AG08395 (cell line): ENCODE measurements around the gene DIO3.
"Not testable (repeated sequence)": the region's sequence is repeated elsewhere in the genome, so short reads cannot be mapped to it uniquely, and the experiment has no call there.

Source experiments
- DNase-seq: peaks from one replicate; pipeline ENCODE4 v3.0.0; 2012; ENCODE audit warnings: mixed read lengths, low spot score

Gene DIO3

DNA sequence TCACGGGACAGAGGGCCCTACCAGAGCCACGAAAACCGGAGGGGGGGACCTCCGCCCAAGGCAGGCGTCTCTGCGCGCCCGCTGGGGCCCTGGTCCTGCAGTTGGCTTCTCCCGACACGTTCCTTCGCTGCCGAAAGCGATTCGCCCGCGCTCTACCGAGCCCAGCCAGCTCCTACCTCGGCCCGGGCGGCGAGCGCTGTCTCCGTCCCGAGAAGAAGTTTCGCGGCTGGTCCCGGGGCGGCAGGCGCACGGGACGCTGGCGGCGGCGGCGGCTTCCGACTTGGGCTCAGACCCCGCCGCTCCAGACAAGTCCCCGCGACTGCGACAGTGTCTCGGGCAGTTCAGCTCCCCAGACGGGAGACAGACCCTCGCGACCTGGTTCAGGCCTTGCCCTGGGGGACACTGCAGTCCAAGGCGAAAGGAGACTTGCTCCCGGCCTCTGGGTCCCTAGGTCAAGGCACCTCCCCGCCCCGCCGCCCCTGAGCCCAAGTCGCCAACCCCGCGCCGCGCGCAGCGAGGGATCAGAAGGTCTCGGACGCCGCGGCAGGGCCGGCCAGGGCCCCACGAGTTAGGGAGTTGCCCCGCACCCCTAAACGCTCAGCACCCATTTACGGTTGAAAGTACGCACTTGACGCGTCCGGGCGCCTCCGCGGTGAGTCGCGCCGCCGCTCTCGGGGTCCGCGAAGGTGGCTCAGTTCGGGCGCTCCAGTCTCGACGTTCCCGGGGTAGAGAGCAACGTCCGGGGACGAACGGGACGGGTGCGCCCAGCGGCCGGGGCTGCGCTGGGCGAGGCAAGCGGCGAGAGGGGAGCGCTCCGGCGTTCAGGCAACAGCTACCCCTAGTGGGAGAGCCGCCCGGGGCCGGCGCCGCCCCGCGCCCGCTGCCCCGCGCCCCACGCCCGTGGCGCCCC is 1.4 kb upstream of the DIO3 start:
- DNase-seq = no peak

DNA sequence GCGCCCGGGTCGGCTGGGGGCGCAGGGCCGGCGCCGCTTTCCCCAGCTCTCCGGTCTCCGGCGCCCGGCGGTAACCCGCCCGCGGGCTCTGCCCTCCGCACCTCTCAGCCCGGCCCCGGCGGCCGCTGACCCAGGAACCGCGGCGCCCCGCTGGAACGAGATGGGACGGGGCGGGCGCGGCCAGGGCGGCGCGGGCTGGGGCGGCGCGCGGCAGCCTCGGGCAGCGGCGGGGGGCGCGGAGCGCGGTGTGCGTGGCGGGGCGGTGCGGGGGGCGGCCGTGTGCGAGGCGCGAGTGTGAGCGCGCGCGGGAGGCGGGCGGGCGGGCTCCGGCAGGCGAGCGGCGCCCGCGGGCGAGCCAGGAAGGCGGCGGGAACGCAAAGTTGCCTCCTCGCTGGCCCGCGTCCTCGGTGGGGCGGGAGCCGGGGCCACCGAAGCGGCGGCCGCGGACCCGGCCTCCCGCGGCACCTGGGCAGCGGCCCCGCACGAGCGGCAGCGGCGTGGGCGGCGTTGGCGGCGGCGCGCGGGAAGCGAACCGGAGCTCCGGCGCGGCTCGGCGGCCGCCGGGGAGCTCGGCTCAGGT is 671 bp upstream of the DIO3 start:
- DNase-seq = no peak

DNA sequence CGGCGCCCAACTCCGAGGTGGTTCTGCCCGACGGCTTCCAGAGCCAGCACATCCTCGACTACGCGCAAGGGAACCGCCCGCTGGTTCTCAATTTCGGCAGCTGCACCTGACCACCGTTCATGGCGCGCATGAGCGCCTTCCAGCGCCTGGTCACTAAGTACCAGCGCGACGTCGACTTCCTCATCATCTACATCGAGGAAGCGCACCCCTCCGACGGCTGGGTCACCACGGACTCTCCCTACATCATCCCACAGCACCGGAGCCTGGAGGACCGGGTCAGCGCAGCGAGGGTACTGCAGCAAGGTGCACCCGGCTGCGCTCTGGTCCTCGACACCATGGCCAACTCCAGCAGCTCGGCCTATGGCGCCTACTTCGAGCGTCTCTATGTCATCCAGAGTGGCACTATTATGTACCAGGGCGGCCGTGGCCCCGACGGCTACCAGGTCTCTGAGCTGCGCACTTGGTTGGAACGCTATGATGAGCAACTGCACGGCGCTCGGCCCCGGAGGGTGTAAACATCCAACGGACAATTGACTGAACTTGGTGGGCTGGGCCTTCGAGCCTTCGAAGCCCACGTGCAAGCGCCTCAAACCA is 699 bp downstream of the DIO3 start:
- no peak for DNase-seq

DNA sequence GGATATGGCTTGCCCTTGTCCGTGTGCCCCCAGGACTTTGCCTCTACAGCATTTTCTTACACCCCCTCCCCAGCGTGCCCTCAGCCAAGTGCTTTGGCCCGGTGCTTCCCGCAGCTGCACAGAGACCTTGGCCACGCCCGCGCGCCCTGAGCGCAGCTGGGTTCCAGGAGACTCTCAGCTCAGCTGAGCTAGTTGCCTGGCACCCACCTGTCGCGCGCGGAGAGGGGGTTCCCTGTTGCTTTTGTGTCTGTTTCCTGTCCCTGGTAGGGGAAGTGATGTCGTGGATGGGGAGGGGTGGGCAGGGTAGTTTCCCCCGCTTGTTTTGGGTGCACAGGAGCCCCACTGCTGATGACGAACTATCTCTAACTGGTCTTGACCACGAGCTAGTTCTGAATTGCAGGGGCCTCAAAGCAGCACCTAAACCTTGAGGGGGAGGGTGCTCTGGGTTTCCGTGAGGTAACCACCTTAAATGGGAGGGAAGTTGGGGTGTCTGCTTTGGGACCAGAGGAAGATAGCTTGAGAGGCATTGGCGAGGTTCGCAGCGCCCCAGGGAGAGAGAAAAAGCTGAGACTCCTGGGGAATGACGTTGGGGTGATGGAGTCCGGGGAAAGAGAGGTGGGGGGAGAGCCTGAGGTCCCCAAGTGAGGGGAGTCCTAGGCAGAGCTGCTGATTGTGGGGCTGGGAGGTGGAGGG is 1.5 kb downstream of the DIO3 start:
- DNase-seq = no peak

DNA sequence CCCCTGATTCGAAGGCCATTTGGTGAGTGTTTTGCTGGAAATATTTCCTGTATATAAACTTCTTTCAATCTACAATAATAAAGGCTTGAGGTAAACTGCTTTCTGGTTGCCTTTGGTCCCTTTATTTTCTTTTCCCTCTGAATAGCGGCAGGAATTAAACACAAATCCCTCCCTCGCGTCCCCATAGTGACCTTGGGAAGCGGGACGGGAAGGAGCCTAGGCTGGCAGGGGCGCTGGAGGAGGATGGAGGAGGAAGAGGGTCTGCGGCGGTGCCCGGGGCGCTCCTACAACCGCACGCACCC is 2.0 kb downstream of the DIO3 start:
- DNase-seq = no peak

DNA sequence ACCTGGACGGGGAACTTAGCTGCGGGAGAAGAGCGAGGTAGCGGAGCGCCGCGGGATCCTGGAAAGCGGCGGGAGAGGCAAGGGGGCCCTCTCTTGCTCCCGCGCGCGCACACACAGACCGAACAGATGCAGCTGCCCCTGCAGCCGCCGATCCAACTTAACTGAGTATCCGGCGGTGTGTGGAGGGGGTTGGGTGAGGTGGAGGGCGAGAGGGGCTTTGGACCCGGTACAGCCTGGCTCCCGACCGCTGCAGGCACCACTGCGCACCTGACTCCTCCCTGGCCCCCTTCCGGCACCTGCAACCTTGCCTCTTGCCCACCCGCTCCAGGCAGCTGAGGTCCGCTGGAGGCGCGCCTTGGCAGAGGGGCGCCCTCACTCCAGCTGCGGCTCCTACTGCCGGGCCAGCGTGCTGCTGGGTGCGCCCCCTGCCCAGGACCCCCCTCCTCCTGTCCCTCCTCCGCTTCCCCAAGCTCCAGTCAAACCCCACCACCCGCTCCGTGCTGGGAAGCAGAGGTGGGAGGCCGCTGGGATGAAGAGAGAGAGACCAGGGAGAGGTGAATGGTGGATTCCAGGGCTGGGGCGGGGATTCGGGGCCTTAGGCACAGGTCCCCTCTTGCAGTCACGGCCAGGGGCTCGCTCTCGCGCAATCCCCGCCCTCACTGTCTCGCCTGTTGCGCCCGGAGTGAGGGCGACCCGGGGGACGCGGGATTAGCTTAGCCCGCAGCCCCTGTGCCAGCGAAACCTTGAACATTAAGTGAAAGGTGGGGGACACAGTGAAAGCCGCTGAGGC is 2.6 kb downstream of the DIO3 start:
- no peak for DNase-seq

DNA sequence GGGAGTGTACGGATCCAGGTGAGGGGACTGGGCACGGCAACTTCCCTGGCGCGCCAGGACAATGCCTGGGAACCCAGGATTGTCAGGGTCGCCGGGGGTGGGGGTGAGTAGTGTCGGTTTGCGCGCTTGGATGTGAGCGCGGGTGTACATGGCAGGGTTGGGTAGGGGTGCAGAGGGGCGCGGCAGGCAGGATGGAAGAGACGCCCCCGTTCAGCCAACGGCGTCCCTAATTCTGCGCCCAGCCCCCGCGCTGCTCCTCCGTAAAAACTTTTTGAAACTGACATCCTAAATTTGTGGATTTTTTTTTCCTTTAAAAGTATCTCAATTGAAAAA is 3.1 kb downstream of the DIO3 start:
- no peak for DNase-seq

DNA sequence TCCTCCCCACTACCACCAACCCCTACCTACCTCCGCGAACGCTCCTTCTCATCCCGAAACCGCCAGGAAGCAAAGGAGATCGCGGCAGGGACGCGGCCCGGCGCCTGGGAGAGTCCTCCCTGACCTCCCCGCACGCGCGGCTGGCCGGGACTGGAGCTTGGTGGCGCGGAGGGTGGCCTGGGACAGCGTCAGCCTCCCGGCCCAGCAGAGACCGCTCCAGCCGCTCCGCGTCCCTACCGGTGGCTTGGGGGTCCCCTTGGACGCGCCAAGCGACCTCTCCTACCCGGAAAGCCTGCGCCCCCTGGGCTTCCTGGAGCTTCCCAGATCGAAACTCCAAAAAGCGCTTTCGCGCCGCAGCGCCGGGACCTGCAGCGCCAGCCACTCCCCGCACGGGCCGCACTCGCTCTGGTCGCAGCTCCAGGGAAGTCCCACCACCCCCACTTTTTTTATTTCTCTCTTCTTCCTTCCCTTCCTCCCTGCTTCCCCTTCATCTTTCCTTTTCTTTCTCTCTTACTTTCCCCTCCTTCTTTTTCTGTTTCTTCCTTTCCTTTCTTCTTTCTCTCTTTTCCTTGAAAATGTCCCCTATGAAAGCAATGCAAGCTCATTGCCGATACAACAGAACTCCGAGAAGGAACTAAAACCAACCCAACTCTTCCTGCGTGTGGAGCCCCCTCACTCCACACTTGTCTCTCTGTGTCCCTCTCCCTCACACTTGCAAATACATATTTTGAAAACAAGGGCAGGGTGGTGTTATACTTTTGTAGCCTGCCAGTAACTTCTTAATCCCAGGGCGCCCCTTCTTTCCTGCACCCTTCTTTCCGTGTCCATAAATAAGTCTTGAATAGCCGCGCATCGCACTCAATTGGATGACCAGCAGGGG is 3.8 kb downstream of the DIO3 start:
- no peak for DNase-seq

DNA sequence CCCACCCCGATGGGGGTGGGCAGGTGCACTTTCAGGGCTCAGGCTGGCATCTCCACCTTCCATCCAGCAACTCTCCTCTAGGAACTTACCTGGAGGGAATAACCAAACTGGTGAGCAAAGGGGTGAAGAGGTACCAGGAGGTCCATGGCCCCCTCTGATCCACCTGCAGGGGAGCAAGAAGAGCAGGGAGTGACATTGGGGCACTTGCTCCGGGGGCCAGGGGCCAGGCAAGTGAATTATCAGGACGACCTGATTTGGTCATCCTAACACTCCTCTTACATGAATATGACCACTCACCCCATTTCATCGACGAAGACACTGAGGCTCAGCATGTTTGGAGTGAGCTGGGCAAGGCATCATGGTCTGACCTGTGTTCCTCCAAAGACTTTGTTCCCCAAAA is 6.0 kb downstream of the DIO3 start:
- no peak for DNase-seq

DNA sequence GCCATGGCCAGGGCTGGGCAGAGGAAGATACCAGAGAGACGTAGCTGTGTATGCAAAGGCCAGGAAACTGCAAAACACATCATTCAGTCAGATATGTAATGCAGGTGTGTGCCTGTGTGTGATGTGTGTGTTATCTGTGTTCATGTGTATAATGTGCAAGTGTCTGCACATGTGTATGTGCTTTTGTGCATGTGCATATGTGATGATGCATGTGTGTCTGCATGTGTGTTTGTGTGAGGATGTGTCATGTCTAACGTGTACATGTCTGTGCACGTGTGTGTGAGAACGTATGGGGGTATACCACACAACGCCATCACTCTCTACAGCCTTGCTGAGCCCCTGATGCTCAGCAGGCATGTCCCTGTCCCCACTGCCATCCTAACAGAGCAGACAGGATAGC is 9.7 kb downstream of the DIO3 start:
- DNase-seq = no peak

DNA sequence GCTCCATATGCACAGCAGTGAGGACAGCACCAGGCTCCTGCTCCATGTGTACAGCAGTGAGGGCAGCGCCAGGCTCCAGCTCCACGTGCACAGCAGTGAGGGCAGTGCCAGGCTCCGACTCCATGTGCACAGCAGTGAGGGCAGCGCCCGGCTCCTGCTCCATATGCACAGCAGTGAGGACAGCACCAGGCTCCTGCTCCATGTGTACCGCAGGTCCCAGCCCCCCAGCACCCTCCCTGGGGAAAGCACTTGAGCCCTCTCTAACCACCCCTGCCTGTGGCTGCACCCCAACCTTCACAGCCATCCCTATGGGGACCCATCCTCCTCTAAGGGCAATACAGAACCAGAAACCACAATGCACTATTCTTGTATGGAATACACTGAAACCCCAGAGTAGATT is 11.2 kb downstream of the DIO3 start:
- not testable (repeated sequence) for DNase-seq

DNA sequence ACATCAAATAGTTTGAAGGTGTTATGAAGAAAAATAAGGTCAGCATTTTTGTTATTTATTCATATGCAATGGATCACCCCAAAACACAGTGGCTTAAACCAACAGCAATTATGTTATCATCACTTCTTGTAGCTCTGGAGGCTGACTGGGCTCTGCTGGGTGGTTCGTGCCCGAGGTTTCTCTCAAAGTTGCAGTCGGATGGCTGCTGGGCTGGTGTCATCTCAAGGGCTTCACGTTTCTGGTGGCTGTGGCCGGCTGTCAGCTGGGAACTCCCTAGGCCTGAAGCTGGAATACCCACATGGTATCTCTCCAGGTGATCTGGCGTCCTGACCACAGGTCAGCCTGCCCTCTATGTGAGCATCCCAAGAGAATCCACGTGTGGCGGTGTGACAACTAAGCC is 12.0 kb downstream of the DIO3 start:
- no peak for DNase-seq

DNA sequence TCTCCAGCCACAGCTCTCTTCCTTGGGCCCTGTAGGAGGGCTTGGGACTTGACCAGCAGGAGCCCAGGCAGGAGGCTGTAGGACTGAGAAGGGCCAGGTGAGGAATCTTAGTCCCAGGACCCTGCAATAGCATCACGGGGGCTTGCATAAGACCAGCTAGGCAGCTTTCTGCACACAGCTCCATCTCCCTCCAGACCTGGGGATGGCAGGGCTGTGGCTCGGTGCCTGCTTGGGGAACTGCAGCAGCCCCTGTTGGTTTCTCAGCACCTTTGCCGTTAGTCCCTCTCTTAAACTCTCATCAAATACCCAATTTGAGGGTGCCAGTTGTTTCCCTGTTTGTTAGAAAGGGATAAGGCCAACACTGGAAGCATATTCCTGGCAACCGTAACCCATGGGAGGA is 14.3 kb downstream of the DIO3 start:
- no peak for DNase-seq

DNA sequence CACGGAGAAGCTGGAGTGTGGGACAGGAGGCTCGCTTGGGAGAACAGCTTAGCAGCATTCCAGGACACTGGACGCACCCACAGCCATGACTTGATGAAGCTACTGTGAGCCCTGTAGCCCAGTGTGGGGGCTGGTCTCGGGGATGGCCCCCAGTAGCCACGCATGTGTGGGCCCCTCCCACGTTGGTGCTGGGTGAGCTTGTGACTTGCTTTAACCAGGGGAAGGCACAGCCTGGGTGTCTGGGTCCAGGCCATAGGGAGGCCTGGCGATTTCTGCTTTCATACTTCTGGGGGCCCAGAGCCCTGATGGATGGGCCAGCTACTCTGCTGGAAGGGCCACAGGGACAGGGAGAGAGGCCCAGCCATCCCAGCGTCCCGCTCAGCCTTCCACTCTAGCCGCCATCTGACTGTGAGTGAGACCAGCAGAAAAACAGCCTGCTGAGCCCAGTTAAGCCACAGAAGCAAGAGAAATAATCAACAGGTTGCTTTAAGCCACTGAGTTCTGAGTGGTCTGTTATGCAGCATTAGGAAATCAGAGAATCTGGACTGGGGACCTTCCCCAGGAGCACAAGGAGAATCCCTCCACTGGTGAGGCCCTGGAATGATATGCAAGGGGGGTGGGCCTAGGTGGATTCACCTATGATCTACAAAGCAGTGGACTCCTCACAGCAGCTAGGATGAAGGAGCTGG is 16.1 kb downstream of the DIO3 start:
- DNase-seq = no peak

DNA sequence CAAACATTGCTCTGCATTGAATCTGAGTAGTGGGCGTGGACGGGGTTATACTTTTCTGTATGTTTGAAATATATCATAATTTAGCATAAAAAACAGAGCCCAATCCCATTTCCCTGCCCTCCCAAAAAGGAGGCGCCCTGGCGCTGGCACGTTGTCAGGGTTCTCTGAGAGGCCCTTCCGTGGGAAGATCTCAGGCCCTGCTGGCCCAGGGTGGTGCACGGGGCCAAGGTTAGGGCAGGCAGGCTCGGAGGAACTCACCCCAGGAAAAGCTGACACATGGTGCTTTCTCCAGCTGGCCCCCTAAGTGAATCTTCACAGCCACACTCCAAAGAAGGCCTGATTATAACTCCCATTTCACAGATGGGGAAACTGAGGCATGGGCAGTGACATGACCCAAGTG is 17.2 kb downstream of the DIO3 start:
- no peak for DNase-seq

DNA sequence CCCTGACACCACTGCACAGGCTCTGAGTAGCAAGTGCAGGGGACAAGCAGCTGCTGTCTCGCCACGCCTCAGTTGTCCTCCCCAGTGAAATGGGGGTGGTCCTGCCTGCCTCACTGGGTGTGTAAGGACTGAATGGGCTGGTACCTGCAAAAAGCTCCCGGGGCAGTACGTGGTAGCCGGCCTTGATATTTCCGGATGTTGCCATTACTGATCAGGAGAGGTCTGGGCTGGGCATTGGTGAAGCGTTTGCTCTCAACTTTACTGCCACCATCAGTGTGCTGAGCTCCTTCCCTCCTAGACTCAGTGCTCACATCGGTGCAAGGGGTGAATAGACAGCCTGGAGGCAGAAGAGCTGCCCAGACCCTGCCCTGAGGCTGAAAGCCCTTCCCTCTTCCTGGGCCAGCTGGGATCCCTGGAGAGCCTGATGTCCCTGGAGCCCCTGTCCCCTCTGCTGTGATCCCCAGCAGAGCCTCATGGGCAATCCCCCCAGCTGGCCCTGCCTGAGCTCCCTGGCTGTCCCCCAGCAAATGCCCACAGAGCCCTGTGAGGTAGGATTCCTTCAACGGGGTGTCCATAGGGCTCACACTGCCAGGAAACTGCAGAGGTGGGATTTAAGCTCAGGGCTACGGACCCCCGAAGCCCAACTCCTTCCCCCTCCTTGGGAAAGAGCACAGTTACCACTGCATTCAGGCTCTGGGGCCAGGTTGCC is 18.2 kb downstream of the DIO3 start:
- DNase-seq = no peak

DNA sequence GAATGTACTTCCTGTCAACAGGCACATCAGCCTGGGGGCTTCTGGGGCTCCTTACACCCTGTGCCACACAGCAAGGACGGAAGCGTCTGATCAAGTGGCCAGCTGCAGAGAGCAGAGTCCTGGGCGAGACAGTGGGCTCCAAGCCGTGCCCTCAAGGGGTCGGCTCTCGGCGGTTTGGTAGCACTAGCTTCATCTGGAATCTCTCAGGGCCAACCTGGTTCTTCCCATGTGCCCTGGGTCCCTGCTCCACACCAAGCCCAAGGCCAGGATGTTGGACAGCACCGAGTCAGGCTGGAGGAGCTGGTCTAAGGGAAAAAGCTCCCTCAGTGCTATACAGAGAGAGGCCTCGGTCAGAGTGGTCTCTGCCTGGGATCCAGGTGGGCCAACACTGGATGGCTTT is 20.5 kb downstream of the DIO3 start:
- DNase-seq = no peak

DNA sequence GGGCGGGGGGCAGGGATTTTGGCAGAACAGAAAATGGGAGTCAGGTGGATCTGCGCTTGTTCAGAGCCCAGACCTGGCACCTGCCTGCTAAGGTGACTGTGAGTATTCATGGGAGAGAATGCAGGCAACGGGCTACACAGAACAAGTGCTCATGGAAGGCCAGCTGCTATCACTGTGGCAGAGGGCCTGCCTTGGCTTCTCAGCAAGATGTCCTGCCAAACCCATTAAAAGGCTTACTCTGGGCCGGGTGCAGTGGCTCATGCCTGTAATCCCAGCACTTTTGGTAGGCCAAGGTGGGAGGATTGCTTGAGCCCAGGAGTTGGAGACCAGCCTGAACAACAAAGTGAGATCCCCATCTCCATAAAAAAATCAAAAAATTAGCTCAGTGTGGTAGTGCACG is 21.0 kb downstream of the DIO3 start:
- no peak for DNase-seq

DNA sequence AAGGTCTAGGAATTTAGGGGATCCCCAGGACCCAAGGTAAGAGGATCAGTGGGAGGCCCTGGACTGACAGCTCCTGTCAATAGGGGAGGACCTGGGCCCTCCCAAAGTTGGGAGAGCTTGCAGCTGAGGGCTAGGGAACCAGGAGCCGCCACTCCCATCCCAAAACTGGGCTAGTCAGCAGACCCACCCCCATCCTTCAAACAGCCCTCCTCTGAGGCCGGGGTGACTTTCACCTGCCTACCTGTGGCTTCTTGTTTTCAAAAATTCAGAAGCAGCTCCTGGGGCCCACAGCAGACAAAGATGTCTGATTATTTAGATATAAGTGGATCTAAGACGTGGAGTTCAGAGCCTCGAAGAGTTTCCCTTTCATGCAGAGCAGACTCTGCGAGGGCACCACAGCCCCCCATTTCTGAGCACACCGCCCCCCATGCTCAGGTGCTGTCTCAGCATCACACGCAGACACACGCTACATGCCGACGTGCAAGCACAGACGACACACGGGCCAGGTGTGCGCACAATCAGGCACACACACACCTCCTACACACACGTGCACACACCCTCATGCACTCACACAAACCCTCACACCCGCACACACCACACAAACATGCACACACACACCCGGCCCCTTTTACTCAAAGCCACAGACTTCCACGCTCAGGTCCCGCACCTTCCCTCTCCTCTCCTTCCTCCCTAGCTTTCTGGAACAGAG is 21.9 kb downstream of the DIO3 start:
- no peak for DNase-seq

DNA sequence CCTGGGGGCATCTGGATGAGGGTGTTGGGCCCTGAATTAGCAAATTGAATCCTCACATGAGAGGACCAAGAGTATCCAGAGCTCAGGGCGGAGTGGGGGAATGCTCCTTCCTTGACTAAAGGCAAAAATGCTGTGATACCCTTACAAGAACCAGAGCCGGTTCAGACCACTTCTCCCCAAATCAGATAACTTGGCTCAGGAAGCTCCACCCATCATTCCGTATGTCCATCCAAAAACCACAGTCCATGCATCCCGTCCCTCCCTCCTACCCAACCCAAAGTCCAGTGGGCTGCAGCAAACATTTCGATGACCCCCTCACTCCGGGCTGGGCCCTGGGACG is 22.4 kb downstream of the DIO3 start:
- no peak for DNase-seq
